ENCODE data around the gene CLTB. TPM values are rescaled to one million over a fixed set of nuclear protein-coding genes. Genes with fewer than 3 reads are reported as not detected.

CLTB gene
- total and polyA plus RNA-seq, 10 of the 15 experiments (the other 5 are each of a cell fraction or from before 2014, with no cell fraction given), result 1.6 to 52.8 (median 36.9) TPM

GRCh38 chr5:176446884-176447590 lies 30.7 kb upstream of the CLTB start:
- FAIRE-seq (no peak), ATAC-seq (peak; percentile 12), DNase-seq (ENCODE audit: low read depth, low spot score) (no peak)
- Histone ChIP-seq H3K9me3 (replicated peaks; ENCODE audit: control insufficient read depth, insufficient read depth, low read length) (no peaks in the 10 kb centered on the region), H3K79me2 (ENCODE audit: control insufficient read depth, insufficient read depth, low read length) (peaks cover 34% of the 10 kb centered on the region), H3K27ac (ENCODE audit: control insufficient read depth, insufficient read depth) (peak overlapping the region; percentile 69), H4K20me1 (ENCODE audit: control insufficient read depth, insufficient read depth) (no peaks in the 10 kb centered on the region), H3K36me3 (ENCODE audit: control insufficient read depth in 2 of 2, insufficient read depth in 2 of 2, low read length in 1 of 2) (no peaks in the 10 kb centered on the region), H3K4me3 (peak overlapping the region; percentile 84), H3K27me3 (replicated peaks in 1 of 2; ENCODE audit: control insufficient read depth in 2 of 2, insufficient read depth in 2 of 2, low read length in 1 of 2) (no peaks in the 10 kb centered on the region), H3K4me1 (ENCODE audit: control insufficient read depth, insufficient read depth, low read length) (peaks cover 6% of the 10 kb centered on the region; the same call in 1 of the 2 replicates), H3K4me2 (ENCODE audit: control insufficient read depth, insufficient read depth) (peak overlapping the region; percentile 99), H3K9ac (ENCODE audit: control insufficient read depth, insufficient read depth, low read length) (peak overlapping the region; percentile 74), H2AFZ (ENCODE audit: control insufficient read depth, low read depth, low read length) (peak overlapping the region; percentile 93)
- SMC1A ChIA-PET (ENCODE audit: uncharacterized antibody, unreplicated experiment), result interaction anchor here (1.0 to 1.4 kb wide), 4 partner anchors 17 to 91 kb away, joined by 3 to 4 read pairs (median 3); no protein-coding TSS in a partner anchor
- intact Hi-C loops (cut with micrococcal nuclease; ENCODE audit: unreplicated experiment), result loop anchor here (5.0 kb wide), 1 partner anchor 90 kb away; the partner anchor contains the start of gene RNF44
- TF ChIP-seq PRDM15 (CRISPR knock-in tag; IDR thresholded peaks at IDR 0.05), result no peak
- TF ChIP-seq DPF2 (IDR thresholded peaks at IDR 0.05), result 0 out of 2 replicates have a peak, but pooled peaks have one; percentile 36
- 0 out of 4 replicates have a peak, but pooled peaks of 1 of the 2 experiments have one; percentile 36 for TF ChIP-seq IKZF2 (IDR thresholded peaks at IDR 0.05)
- in situ Hi-C loops (cut with MboI), result no loop called here
- CTCF ChIA-PET, result interaction anchor here (0.7 to 2.3 kb wide), 28 partner anchors 8 to 664 kb away, joined by 3 to 22 read pairs (median 4); partner anchors contain the start of genes CLTB, HIGD2A, NOP16 and RNF44
- BruUV-seq (replicated peaks), result no TSS peak
- RAD21 ChIA-PET (ENCODE audit: unreplicated experiment), result interaction anchor here (1.0 to 1.9 kb wide), 5 partner anchors 31 to 97 kb away, joined by 3 to 9 read pairs (median 6); partner anchors contain the start of genes CLTB and RNF44
- 31% methylated on average over 27 of the region's 27 CpGs for WGBS (ENCODE audit: insufficient coverage, insufficient replicate concordance, low lambda C conversion rate, missing lambda C conversion rate)
- POLR2A ChIA-PET, result interaction anchor here (0.5 to 2.5 kb wide), 6 partner anchors 8 to 91 kb away, joined by 3 to 12 read pairs (median 4); partner anchors contain the start of gene RNF44

Measured in GM12878 (cell line).